Esophagus mucosa (tissue), 1 donor: Measurements from ENCODE around the gene XRCC1. TPM values are rescaled to one million over a fixed set of nuclear protein-coding genes. Genes with fewer than 3 reads are reported as not detected.
A peak's percentile ranks its signal among the peaks of the same experiment; 100 is the strongest.
"Not testable (repeated sequence)": the region's sequence is repeated elsewhere in the genome, so short reads cannot be mapped to it uniquely, and the experiment has no call there.

Experiments
- ATAC-seq: fragments of 200-7000 bp; cut with Tn5 transposase; one replicate; pipeline ENCODE4 v1.9.1; 2020
- total RNA-seq: library from RNA; stranded (reverse); gene quantifications from one replicate; pipeline ENCODE4 v1.2.4, GENCODE V29; 2023
- donor health status: DM: yes; HTN: yes; CAD: no.

XRCC1 gene
- total RNA-seq, 1 donor from 2014 or later = 15.6 TPM

DNA sequence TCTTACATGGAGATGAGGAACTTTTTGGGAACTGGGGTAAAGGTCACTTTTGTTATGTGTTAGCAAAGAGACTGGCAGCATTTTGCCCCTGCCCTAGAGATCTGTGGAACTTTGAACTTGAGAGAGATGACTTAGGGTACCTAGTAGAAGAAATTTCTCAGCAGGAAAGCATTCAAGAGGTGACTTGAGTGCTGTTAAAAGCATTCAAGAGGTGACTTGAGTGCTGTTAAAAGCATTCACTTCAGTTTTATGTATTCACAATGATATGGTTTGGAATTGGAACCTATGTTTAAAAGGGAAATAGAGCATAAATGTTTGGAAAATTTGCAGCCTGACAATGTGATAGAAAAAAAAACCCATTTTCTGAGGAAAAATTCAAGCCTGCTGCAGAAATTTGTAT, 62.9 kb downstream of the XRCC1 start:
- ATAC-seq = not testable (repeated sequence)

DNA sequence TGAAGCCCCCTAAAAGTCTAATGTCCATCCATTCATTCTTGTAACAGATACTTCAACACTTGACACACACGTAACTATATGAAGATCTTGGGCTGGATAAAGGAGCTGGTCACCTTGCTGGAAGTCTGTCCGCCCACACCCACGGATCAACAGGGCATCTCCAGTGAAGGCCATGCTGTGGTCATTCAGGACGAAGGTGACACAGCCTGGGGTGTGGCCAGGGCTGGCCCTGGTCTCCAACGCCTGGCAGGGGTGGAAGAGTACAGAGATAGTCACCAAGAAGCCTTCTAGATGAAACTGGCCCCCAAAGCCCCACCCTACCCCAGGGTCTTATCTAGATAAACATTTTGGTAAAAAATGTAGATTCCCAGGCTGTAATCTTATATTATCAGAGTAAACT, 64.0 kb downstream of the XRCC1 start:
- ATAC-seq = peak; percentile 35

DNA sequence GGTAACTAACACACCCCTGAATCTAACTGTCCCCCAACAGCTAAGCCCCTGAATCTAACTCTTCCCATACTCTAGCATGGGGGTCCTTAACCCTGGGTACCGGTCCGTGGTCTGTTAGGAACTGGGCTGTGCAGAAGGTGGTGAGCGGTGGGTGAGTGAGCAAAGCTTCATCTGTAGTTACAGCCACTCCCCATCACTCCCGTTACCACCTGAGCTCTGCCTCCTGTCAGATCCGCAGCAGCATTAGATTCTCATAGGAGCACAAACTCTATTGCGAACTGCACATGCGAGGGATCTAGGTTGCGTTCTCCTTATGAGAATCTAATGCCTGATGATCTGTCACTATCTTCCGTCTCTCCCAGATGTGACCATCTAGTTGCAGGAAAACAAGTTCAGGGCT, 64.6 kb downstream of the XRCC1 start:
- no peak for ATAC-seq

DNA sequence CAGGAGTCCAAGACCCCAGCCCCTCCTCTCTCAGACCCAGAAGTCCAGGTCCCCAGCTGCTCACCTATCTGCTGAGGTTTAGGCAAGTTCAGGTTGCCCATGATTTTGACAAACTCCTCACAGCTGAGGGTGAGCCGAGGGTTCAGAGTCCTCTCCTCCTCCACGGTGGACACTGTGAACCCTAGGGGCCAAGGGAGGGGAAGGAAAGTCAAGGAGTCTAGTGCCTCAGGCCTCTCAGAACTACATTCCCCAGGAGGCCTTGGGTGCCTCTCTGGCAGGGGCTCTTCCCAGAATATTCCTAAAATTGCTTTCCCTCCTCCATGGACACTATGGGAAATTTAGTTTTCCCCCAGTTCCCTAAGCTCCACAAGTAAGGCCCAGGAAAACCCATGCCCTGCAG, 67.4 kb downstream of the XRCC1 start:
- ATAC-seq = no peak

DNA sequence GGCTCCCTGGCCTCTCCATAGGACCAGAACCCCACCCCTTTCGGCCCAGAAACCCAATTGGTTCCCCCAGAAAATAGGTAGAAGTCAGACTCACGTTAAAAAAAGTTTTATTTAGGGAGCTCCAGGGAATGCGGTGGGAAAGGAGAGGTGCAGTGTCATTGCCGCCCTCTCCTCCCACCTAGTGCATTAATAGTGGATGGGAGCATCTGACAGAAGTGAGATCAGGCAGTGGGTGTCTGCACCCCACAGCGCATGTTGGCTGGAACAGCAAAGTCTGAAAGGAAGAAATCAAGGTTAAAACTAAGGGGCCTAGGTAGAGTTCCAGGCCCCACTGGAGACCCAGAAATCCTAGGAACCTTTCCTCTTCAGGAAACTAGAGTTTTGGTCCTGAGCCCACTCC, 68.7 kb downstream of the XRCC1 start:
- ATAC-seq = no peak

DNA sequence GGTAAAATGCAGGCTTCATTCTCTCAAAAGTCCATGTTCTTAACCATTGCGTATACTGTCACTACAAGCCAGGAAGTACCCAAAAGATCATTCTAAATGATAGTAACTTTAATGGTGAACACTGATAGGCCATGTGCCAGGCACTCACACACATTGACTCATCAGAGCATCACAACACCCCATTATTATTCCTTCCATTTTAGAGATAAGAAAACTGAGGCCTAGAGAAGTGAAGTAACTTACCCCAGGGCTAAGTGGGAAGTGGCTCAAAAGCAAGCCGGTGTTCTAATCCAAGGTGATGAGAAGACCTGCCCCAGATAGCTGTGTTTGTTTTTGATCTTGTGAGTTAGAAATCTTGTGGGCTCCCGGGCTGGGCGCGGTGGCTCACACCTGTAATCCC, 69.4 kb downstream of the XRCC1 start:
- ATAC-seq = no peak

DNA sequence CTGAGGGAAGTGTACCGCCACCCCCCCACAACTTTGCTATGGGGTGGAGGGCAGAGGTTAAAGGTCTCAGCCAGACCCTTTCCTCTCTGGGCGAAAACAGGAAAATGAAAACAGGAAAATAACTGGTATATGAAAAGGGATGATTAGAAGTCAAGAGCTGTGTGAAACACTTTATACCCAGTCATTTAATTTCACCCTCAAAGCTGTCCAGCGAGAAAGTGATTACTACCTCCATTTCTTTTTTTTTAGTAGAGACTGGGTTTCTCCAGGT, 70.2 kb downstream of the XRCC1 start:
- ATAC-seq = no peak

DNA sequence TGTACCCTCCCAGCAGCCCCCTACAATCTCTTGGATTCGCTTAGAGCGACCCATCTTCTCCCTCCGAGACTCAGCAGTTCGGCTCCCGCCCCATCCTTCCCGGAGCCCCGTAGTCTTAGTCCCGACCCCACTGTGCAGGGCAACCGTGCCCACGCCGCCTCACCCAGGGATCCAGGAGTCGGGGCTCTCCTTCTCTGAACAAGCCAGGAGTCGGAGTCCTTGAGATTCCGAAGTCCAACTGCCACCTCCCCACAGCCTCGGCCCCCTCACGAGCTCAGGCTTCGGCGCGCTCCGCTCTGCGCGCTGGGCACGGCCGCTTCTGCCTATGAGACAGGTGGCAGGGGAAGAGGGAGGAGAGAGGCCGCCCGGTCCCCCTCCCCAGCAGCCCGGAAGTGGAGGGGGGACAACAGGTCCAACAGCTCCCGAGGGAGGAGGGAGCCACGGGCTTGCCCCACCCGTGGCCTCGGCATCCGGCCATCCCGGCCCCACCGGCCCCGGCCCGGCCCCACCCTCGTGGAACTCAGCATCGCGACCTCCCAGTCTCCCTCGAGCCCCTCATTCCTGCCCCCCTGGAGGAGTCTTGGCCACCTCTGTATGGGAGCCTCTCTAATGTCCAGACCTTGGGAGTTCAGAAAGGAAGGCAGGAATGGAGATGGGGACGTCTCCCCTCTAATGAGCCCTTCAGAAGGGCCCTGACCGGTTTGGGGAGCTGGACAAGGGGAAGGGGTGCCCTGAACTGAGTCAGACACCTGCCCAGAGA, 70.7 kb downstream of the XRCC1 start, which contains the start of gene PHLDB3:
Gene PHLDB3, minus strand, starts transcription at position 321 of the 760 bp plus-strand sequence. CDS start 628 bp downstream, outside the sequence.
- ATAC-seq = peak; percentile 66

DNA sequence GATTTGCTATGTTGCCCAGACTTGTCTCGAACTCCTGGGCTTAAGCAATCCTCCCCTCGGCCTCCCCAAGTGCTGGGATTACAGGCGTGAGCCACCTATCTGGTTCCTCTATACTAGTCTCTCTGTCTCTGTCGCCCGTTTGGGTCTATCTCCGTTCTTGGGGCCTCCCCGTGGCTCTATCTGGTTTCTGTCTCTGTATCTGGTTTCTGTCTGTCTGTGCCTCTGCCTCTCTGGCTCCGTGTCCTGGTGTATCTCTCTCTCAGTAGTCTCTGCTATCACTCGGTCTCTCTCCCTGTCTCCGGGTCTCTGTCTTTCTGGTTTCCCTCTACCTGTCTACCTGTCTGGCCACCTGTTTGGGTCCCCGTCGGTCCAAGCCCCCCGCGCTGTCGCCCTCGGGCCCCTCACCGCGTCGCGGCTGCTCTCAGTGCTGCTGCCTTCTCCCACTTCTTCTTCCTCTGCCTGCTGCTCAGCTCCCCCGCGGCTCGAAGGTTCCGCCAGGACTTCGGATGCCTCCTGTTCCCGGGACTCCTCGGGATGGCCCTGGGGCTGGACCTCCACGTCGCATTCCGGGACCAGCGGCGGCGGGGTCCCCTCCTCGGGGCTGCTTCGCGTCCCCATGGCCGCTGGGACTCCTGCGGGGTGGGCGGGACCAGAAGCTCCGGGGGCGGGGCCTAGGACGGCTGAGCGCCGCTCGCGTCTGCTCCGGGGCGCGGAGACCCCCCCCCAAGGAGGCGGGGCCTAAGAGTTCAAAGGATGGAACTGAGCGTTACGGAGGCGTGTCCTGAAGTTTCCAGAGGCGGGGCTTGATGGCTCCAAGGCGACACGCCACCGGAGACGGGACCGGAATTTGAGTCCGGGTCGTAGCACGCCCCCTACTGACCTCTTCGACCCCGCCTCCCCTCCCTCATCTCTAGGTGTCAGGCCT, 71.6 kb downstream of the XRCC1 start:
- peak; percentile 95 for ATAC-seq

DNA sequence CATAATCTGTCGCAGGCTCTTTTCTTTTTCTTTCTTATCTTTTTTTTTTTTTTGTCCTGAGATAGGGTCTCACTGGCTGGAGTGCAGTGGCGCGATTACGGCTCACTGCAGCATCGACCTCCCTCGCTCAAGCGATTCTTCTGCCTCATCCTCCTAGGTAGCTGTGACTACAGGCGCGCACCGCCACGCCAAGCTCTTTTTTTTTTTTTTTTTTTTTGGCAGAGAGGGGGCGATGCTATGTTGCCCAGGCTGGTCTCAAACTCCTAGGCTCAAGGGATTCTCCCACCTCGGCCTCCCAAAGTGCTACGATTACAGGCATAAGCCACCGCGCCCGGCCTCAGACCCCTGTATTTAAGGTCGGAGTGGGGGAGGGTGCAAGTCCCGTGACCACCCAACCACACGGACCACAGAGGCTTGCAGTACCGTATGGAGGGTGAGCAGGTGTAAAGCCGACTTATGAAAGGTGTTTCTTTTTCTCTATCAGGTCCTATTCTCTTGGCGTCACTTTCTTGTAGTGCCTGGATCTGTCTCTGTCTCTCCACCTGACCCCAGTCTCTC, 72.8 kb downstream of the XRCC1 start:
- ATAC-seq = no peak

DNA sequence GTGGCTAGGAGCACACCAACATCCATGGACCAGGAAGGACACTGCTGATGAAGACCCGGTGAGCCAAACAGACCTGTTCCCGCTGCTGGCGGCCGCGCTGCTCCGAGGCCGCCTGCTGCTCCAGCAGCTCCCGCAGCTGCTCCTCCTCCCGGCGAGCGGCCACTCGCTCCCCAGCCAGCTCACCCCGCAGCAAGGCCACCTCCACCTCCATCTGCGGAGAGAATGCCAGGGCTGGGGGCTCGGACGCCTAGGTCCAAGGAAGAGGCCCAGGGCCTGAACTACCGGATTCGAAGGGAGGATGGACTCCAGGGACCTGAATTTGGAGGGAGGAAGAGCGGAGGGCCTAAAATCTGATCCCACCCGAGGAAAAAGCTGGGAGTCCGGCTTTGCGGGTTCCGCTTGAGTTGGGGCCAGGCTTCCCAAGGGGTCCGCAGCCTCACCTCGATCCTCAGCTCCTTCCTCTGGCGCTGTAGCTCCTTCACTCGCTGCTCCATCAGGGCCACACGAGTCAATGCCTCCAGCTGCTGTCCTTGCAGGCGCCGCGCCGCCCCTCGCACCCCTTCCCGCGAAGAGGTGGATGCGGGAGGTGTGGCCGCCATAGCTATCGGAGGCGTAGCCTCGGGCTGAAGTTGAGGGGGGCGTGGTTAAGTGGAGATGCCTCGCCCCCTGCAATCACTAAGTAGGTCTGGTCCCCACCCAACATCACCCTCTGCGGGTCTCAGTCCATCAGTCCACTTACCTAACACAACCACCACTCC, 73.5 kb downstream of the XRCC1 start:
- no peak for ATAC-seq

DNA sequence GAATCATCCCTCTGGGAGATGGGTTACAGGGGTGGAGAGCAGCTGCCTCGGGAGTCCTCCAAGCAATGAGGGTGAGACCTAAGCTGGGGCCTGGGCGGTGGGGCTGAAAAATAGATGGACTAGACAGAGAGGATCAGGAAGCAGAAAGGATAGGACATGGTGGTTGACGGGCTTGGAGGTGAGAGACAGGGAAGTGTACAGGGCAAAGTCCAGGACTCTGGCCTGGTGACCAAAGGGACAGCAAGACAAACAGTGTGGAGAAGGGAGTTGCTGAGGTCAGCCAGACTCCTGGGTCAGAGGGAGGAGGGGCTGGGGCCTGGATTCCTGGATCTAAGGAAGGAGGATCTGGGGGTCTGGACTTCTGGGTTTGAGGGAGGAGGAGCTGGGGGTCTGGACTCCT, 76.3 kb downstream of the XRCC1 start:
- ATAC-seq = no peak

DNA sequence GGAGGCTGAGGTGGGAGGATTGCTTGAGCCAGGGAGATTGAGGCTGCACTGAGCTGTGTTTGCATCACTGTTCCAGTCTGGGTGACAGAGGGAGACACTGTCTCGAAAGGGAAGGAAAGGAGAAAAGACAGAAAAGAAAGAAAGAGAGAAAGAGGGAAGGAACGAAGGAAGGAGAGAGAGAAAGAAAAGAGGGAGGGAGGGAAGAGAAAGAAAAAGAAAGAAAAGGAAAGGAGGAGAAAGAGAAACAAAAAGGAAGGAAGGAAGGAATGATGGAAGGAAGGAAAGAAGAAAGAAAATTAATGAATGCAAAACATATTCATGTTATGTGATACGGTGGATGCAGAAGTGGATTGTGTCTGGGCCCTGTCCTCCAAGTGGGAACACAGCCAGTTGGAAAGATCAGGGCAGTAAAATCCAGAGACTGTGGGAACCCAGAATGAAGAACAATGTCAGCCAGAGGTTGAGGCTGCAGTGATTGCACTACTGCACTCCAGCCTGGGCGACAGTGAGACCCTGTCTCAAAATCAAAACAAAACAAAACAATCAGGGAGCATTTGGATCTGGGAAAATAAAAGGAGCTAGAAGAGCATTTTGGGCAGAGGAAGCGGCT, 77.0 kb downstream of the XRCC1 start:
- ATAC-seq = no peak

DNA sequence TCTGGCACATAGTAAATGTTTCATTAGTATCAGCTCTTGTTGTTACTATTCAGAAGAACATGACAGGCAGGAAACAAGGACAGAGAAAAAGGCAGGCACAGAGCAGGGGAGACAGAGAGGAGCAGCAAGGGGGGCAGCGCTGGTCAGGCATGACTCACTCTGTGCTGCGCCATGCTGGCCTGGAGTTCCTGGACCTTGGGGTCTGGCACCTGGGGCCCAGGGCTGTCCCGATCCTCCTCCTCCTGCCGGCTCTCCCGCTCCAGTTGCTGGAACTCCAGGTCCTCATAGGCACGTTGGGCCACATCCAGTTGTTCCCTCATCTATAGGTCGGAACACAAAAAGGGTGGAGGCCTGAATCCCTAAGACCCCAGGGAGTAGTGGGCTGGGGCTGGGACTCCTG, 78.4 kb downstream of the XRCC1 start:
- ATAC-seq = no peak

DNA sequence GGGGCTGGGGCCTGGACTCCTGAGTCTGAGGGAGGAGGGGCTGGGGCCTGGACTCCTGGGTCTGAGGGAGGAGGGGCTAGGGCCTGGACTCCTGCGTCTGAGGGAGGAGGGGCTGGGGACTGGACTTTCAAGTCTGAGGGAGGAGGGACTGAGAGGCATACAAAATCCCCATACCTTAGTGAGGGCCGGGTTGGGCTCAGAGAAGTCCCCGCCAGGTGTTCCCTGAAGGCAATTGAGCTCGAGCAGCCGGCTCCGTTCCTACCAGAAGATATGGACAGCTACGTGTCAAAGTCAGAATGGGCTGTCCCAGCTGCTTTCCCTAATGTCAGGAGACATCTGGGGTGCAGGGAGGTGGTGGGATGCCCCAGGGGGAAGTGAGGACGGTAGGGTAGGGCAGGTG, 80.2 kb downstream of the XRCC1 start:
- peak; percentile 12 for ATAC-seq

Other genes starting within 250 kb of the XRCC1 start
- gene CD177, start 221.8 kb downstream of the XRCC1 start, total RNA-seq = 2.4 TPM
- gene TEX101, start 160.6 kb downstream of the XRCC1 start, total RNA-seq = 3.3 TPM
- gene LYPD3, start 109.9 kb downstream of the XRCC1 start, total RNA-seq = 739 TPM
- 52.2 TPM for gene PHLDB3, start 70.8 kb downstream of the XRCC1 start, total RNA-seq
- 81.9 TPM for gene ETHE1, start 48.3 kb downstream of the XRCC1 start, total RNA-seq
- 0.72 TPM for gene ZNF575, start 42.3 kb downstream of the XRCC1 start, total RNA-seq
- 9.1 TPM for gene PINLYP, start 274 bp upstream of the XRCC1 start, total RNA-seq
- gene IRGQ, start 20.6 kb upstream of the XRCC1 start, total RNA-seq = 10.5 TPM
- 12.4 TPM for gene ZNF576, start 21.1 kb upstream of the XRCC1 start, total RNA-seq
- 0.12 TPM for gene SRRM5, start 36.6 kb upstream of the XRCC1 start, total RNA-seq
- 14.9 TPM for gene ZNF428, start 44.1 kb upstream of the XRCC1 start, total RNA-seq
- 13.0 TPM for gene CADM4, start 64.3 kb upstream of the XRCC1 start, total RNA-seq
- 5.8 TPM for gene PLAUR, start 94.6 kb upstream of the XRCC1 start, total RNA-seq
- not detected for gene IRGC, start 140.5 kb upstream of the XRCC1 start, total RNA-seq
- gene SMG9, start 179.4 kb upstream of the XRCC1 start, total RNA-seq = 22.3 TPM
- 4.1 TPM for gene KCNN4, start 205.4 kb upstream of the XRCC1 start, total RNA-seq
- 18.0 TPM for gene LYPD5, start 226.9 kb upstream of the XRCC1 start, total RNA-seq